ENCODE measurements around the gene SSX4B.
"Not testable (repeated sequence)": the region's sequence is repeated elsewhere in the genome, so short reads cannot be mapped to it uniquely, and the experiment has no call there.

The SSX4B gene, protein sequence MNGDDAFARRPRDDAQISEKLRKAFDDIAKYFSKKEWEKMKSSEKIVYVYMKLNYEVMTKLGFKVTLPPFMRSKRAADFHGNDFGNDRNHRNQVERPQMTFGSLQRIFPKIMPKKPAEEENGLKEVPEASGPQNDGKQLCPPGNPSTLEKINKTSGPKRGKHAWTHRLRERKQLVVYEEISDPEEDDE

DNA sequence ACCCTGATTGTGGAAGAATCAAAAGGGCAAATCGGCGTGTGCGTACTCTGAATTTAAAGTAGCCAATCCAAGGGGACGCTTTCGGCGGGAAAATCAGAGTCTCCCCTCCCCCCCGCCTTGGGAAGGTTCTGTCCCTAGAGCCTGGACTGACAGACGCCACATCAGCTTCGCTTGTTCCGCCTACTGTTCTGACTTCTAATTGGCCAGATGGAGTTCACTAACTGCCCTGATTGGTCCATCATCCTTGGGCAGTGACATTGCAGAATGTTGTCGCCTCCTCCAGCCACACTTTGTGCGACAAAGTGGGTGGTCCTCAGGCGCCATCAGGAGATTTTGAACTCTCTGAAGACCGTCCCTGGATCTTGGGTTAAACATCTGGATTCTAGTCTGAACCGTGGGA, at the start of gene SSX4B:
Gene SSX4B (minus strand): TSS at position 101 of the 400 bp plus-strand sequence. CDS start 588 bp downstream, outside the sequence.
- DNase-seq (ENCODE audit: low read depth in 2 of 3, low spot score in 1 of 3) = not testable (repeated sequence)

DNA sequence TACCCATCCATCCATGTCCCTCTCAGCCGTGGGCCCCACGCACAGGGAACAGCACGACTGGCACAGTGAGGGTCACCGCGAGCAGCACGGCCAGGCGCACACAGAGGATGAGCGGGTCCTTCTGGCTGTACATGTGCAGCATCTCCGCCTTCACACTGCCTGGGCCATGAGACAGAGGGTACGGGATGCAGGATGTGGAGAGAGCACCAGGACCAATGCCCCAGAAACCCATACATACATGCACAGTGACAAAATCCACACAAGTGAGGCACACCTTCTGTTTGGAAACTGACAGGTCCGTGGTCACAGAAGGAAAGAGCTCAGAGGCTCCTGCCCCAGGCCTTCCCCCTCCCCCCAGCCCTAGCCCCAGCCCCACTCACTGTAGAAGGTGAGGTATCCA, 48.8 kb upstream of the SSX4B start:
- DNase-seq (ENCODE audit: low read depth in 2 of 3, low spot score in 1 of 3) = no peak

DNA sequence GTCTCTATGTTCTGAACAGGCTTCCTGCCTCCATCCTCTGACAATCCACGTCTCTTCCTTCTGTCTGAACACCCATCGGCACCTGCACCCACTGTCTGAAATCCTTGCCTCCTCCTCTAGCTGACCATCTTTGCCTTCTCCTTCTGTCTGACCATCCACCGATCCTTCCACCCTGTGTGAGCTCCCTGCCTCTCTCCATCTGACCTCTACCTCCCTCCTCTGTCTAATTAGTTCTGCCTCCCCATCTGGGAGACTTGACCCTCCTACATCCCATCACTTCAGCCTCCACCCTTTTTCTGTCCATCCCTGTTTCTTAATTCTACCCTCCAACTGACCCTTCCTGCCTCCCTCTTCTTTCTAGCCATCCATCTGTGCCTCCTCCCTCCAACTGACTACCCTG, 48.3 kb upstream of the SSX4B start:
- DNase-seq (ENCODE audit: low read depth in 2 of 3, low spot score in 1 of 3) = no peak

DNA sequence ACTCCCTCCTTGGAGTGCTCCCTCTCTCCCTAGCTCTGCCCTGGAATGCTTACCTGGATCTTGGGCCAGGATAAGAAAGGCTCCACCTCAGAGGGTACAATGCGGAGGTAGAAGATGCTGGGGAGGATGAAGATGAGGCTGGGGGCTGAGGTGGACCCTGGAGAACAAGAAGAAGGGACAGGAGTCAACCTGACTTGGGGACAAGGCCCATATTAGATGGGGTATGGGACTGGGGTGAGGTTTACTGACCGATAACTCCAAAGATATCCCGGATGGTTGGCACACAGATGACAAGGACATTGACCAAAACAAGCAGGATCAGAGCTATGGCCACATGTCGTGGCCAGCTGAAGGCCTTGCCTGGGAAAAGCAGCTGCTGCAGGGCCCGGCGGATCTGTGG, 47.7 kb upstream of the SSX4B start:
- DNase-seq (ENCODE audit: low read depth in 2 of 3, low spot score in 1 of 3) = no peak

DNA sequence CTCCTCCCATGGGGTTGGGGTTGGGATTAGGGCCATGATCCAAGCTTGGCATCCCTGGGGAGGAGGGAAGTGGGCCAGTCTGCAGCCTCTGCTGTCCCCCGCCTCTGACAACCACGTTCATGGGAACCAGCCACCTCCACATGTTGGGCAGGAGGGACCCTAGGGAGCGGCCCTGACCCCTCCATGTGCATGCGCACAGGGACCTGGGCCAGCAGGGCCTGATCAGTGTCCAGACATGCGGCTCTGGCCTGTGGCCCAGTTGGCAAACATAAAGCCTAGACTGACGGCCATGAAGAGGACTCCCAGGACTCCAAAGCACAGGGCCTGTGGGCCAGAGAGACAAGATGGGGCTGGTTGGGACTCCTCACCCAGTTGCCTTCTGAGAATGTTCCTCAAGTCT, 47.0 kb upstream of the SSX4B start:
- DNase-seq (ENCODE audit: low read depth in 2 of 3, low spot score in 1 of 3) = no peak

DNA sequence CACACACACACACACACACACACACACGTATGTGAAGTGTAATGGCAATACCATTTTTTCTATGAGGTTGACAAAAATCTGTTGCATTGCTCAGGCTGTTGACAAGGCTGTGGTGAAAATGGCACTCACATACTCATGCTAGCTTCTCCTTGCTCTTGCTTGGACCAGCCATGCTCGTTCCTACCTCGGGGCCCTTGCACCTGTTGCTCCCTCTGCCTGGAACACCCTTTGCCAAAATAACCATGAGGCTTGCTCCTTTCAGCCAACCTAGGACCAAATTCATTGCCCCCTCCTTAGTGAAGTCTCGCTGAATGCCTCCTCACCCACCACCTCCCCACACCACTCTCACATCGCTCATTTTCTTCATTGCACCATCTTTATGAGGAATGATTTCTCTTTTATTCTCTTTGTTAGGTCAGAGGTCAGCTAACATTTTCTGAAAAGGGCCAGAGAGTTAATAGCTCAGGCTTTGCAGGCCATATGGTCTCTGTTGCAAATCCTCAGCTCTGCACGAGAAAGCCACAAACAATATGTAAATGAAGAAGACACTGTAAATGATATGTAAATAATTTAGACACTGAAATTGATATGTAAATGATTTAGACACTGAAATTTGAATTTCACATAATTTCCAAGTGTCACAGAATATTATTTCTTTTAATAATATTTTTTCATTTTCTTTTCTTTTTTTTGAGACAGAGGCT, 45.0 kb upstream of the SSX4B start:
- no peak for DNase-seq (ENCODE audit: low read depth in 2 of 3, low spot score in 1 of 3)

DNA sequence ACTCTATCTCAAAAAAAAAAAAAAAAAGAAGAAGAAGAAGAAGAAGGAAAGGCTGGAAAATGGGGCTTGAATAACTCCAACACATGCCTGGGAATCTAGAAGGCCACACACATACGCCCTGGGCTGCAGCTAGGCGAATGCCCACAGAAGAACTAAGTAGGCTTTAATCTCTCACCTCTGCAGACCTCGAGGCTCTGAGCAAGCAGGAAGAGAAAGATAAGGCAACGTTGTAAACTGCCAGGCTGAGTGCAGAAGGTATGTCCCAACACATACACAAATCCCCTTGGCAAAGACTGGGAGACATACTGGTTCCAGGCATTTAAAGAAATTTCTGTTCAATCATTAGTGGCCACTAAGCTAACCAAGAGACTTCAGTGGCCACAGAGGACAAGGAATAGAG, 39.9 kb upstream of the SSX4B start:
- no peak for DNase-seq (ENCODE audit: low read depth in 2 of 3, low spot score in 1 of 3)

DNA sequence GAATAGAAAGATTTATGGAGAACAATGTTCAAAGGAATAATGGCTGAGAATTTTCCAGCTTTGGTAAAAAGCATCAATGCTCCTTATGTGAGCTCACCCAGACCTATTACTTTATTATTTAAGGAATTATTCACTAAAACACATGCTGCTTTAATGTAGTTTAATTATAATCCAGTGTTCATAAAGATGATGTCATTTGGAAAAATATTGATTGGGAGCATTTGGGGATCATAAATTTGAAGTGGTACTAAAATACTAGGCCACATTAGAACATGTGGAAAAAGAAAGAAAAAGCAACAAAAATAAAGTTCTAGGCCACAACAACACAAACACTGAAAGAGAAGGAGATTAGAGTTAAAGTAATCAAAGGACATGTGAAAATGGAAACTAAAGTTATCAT, 38.3 kb upstream of the SSX4B start:
- no peak for DNase-seq (ENCODE audit: low read depth in 2 of 3, low spot score in 1 of 3)

DNA sequence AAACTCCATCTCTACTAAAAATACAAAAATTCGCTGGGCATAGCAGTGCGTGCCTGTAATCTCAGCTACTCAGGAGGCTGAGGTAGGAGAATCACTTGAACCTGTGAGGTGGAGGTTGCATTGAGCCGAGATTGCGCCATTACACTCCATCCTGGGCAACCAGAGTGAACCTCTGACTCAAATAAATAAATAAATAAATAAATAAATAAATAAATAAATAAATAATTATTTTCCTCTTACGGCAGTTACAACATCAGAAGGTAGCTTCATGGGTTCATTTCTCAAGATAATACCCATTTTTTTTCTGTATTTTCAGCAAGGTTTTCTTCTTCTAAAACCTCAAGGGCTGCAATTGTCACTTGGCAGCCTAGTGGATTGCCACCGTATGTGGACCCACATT, 35.4 kb upstream of the SSX4B start:
- not testable (repeated sequence) for DNase-seq (ENCODE audit: low read depth in 2 of 3, low spot score in 1 of 3)

DNA sequence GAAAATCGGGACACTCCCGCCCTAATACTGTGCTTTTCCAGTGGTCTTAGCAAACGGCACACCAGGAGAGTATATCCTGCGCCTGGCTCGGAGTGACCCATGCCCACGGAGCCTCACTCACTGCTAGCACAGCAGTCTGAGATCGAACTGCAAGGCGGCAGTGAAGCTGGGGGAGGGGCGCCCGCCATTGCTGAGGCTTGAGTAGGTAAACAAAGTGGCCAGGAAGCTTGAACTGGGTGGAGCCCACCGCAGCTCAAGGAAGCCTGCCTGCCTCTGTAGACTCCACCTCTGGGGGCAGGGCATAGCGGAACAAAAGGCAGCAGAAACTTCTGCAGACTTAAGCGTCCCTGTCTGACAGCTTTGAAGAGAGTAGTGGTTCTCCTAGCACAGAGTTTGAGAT, 22.0 kb upstream of the SSX4B start:
- not testable (repeated sequence) for DNase-seq (ENCODE audit: low read depth in 2 of 3, low spot score in 1 of 3)

DNA sequence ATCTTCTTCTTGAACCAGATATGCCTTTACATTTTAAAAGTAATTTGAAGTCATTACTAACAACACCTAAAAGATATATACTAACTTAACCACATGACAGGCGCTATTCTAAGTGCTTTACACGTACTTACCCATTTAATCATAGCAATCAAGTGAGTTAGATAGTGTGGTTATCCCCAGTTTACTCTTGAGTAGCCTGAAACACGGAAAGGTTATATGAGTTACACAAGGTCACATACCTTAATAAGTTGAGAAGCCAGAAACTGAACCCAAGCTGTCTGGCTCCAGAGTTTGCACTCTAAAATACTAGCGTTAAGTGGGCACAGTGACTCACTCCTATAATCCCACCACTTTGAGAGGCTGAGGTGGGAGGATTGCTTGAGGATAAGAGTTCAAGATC, 18.4 kb upstream of the SSX4B start:
- not testable (repeated sequence) for DNase-seq (ENCODE audit: low read depth in 2 of 3, low spot score in 1 of 3)

DNA sequence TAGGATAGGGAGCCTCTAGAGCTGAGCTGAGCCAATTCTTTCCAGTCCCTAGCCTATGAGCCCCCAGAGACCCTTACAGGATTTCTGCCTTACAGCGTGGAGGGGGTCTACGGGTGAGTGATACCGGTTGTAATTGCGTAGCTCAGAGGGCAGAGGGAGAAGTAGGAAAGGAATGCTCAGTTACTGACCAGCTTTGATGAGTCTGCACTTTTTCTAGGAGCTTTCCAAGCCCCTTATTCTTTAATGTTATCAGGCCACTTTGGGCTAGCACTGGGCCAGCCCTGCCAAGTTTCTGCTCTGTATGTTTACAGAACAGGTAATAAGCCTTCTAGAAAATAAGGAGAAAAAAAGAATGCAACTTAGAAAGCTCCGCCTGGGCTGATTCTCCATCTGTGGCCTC, 17.8 kb upstream of the SSX4B start:
- not testable (repeated sequence) for DNase-seq (ENCODE audit: low read depth in 2 of 3, low spot score in 1 of 3)

DNA sequence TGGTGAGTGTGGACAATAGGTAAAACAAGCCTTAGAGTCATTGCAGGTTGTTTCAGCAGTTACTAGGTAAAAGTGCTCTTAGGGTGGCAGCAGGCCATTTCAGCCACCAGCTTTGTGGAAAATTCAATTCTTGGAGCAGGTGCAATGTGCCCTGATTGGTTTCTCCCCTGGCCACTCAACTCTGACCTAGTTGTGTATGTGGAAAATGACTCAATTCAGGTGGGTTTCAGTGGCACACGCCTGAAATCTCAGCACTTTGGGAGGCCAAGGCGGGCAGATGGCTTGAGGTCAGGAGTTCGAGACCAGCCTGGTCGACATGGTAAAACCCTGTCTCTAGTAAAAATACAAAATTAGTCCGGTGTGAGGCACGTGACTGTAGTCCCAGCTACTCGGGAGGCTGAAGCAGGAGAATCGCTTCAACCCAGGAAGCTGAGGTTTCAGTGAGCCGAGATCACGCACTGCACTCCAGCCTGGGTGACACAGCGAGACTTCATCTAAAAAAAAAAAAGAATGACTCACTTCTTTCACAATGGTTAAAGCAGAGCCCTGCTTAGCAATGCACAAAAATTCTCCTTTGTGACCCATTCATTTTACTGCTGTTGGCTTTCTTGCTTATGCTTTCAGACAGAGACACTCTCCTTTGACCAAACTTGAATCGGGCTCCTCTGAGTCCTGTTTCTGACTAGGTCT, 15.4 kb upstream of the SSX4B start:
- DNase-seq (ENCODE audit: low read depth in 2 of 3, low spot score in 1 of 3) = not testable (repeated sequence)

DNA sequence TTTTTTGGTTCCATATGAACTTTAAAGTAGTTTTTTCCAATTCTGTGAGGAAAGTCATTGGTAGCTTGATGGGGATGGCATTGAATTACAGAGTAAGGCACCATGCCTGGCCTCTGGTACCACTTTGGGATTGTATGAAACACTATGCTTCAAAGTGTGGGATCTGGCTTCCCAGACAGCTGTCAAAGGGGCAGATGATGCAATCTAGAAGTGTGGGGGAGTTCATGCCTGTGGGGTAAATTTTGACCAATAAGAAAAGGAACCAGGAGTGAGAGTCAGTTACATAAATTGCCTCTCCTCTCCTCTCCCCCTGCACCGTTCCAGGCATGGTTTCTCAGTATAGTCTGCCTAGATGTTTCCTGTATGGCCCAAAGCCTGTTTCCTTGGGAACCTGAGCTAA, 13.9 kb downstream of the SSX4B start:
- not testable (repeated sequence) for DNase-seq (ENCODE audit: low read depth in 2 of 3, low spot score in 1 of 3)

DNA sequence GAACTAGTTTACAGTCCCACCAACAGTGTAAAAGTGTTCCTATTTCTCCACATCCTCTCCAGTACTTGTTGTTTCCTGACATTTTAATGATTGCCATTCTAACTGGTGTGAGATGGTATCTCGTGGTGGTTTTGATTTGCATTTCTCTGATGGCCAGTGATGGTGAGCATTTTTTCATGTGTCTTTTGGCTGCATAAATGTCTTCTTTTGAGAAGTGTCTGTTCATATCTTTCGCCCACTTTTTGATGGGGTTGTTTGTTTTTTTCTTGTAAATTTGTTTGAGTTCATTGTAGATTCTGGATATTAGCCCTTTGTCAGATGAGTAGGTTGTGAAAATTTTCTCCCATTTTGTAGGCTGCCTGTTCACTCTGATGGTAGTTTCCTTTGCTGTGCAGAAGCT, 14.8 kb downstream of the SSX4B start:
- not testable (repeated sequence) for DNase-seq (ENCODE audit: low read depth in 2 of 3, low spot score in 1 of 3)

DNA sequence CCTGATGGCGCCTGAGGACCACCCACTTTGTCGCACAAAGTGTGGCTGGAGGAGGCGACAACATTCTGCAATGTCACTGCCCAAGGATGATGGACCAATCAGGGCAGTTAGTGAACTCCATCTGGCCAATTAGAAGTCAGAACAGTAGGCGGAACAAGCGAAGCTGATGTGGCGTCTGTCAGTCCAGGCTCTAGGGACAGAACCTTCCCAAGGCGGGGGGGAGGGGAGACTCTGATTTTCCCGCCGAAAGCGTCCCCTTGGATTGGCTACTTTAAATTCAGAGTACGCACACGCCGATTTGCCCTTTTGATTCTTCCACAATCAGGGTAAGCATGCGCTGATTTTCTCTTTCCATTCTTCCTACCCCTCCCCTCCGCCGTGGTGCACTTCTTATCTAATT, 28.5 kb downstream of the SSX4B start, which contains the start of gene SSX4:
Gene SSX4 (plus strand): TSS at position 301 of the 400 bp plus-strand sequence. CDS start 515 bp downstream, outside the sequence.
- DNase-seq (ENCODE audit: low read depth in 2 of 3, low spot score in 1 of 3) = not testable (repeated sequence)

DNA sequence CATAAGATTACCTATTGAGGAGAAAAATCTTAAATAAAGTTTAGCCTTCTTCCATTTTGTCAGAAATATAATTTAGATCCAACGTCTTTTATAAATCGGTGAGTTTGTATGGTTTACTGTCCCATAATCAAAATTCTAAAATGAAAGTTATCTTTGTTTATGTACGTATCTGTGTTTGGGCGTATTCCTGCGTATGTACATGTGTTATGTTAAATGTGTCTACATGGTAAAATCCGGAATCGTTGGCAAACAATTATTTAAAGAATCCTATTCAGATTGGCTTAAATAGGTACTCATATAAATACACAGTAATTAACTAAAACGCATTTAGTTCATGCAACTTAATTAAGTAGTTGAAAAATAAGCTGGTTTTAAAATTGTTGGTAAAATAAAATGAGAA, 41.4 kb downstream of the SSX4B start:
- not testable (repeated sequence) for DNase-seq (ENCODE audit: low read depth in 2 of 3, low spot score in 1 of 3)

DNA sequence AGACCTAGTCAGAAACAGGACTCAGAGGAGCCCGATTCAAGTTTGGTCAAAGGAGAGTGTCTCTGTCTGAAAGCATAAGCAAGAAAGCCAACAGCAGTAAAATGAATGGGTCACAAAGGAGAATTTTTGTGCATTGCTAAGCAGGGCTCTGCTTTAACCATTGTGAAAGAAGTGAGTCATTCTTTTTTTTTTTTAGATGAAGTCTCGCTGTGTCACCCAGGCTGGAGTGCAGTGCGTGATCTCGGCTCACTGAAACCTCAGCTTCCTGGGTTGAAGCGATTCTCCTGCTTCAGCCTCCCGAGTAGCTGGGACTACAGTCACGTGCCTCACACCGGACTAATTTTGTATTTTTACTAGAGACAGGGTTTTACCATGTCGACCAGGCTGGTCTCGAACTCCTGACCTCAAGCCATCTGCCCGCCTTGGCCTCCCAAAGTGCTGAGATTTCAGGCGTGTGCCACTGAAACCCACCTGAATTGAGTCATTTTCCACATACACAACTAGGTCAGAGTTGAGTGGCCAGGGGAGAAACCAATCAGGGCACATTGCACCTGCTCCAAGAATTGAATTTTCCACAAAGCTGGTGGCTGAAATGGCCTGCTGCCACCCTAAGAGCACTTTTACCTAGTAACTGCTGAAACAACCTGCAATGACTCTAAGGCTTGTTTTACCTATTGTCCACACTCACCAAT, 43.9 kb downstream of the SSX4B start:
- not testable (repeated sequence) for DNase-seq (ENCODE audit: low read depth in 2 of 3, low spot score in 1 of 3)

DNA sequence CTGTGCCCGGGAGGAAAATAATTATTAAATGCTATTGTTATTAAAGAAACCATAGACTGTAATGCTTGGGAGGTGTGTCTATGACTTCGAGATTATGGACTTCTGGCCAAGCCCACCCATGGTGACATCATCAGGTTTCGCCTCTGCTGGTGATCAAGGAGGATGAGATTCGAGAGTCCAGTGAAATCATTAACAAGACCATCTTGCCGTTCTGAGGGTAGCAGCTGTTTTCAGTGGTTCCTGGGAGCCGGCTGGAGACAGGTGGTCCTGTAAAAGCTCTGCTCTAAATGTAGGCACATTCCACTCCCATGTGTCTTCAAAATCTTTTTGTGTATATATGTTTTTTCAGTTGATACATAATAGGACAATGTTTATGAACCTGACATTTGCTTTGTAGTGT, 52.5 kb downstream of the SSX4B start:
- DNase-seq (ENCODE audit: low read depth in 2 of 3, low spot score in 1 of 3) = not testable (repeated sequence)

DNA sequence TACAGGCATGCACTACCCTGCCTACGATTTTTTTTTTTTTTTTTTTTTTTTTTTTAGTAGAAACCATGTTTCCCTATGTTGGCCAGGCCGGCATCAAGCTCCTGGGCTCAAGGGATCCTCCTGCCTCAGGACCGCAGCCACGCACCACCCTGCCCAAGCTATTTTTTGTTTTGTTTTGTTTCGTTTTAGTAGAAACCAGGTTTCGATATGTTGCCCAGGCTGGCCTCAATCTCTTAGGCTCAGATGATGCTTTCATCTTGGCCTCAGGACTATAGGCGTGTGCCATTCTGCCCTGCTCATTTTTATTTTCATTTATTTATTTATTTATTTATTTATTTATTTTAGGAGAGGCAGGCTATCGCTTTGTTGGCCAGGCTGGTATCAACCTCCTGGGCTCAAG, 54.1 kb downstream of the SSX4B start:
- DNase-seq (ENCODE audit: low read depth in 2 of 3, low spot score in 1 of 3) = no peak

DNA sequence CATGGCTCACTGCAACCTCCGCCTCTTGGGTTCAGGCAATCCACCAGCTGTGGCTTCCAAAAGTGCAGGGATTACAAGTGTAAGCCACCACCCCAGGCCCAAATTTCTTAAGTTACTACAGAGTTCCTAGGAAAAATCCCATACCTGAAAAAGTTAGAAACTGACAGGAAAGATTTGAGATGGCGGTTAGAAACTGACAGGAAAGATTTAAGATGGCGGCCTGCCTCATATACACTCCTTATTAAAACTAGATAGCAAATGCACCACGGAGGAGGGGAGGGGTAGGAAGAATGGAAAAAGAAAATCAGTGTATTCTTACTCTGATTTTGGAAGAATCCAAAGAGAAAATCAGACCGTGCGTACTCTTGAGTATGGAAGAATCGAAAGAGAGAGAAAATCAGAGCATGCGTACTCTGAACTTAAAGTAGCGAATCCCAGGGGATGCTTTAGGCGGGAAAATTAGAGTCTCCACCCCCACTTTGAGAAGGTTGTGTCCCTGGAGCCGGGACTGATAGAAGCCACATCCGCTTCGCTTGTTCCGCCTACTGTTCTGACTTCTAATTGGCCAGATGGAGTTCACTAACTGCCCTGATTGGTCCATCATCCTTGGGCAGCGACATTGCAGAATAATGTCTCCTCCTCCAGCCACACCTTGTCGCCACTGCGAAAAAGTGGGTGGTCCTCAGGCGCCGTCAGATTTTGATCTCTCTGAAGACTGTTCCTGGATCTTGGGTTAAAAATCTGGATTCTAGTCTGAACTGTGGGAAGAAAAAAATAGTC, 55.3 kb downstream of the SSX4B start, which contains the start of gene SSX3:
Gene SSX3 (minus strand): TSS at position 389 of the 780 bp plus-strand sequence. CDS start 1,454 bp downstream, outside the sequence.
- DNase-seq (ENCODE audit: low read depth in 2 of 3, low spot score in 1 of 3) = not testable (repeated sequence)
